AG20443 (cell line): ENCODE data around the gene HIC2.
"Not testable (repeated sequence)": the region's sequence is repeated elsewhere in the genome, so short reads cannot be mapped to it uniquely, and the experiment has no call there.

Source experiments
- DNase-seq: peaks from one replicate; pipeline ENCODE4 v3.0.0; 2012; ENCODE audit warnings: low spot score, mixed read lengths

The HIC2 gene

GRCh38 chr22:21435998-21436810 is 19.0 kb downstream of the HIC2 start:
- not testable (repeated sequence) for DNase-seq

GRCh38 chr22:21438013-21438412 is 20.8 kb downstream of the HIC2 start:
- DNase-seq, result not testable (repeated sequence)

- not testable (repeated sequence) for DNase-seq
These were observed 23.0 kb downstream of the HIC2 start for GRCh38 chr22:21440018-21440636.

- not testable (repeated sequence) for DNase-seq
These were observed 23.5 kb downstream of the HIC2 start for GRCh38 chr22:21440676-21441075.

GRCh38 chr22:21441170-21441569 is 24.0 kb downstream of the HIC2 start:
- not testable (repeated sequence) for DNase-seq

- DNase-seq, result not testable (repeated sequence)
These were observed 25.0 kb downstream of the HIC2 start for GRCh38 chr22:21442123-21442522.

GRCh38 chr22:21442646-21443045 is 25.5 kb downstream of the HIC2 start:
- DNase-seq, result not testable (repeated sequence)

- DNase-seq, result no peak
These were observed 26.0 kb downstream of the HIC2 start for GRCh38 chr22:21443057-21443734.

- DNase-seq, result no peak
These were observed 26.7 kb downstream of the HIC2 start for GRCh38 chr22:21443735-21444421.

- DNase-seq, result no peak
These were observed 27.7 kb downstream of the HIC2 start for GRCh38 chr22:21444701-21445436.

GRCh38 chr22:21445437-21446127 is 28.4 kb downstream of the HIC2 start:
- DNase-seq, result no peak

GRCh38 chr22:21446128-21446826 is 29.1 kb downstream of the HIC2 start:
- no peak for DNase-seq

GRCh38 chr22:21446827-21447690 is 29.9 kb downstream of the HIC2 start:
- DNase-seq, result no peak

GRCh38 chr22:21447694-21448402 is 30.7 kb downstream of the HIC2 start:
- no peak for DNase-seq

- no peak for DNase-seq
These were observed 31.7 kb downstream of the HIC2 start for GRCh38 chr22:21448627-21449416.

GRCh38 chr22:21449531-21450319 is 32.6 kb downstream of the HIC2 start:
- DNase-seq, result no peak

- no peak for DNase-seq
These were observed 33.2 kb downstream of the HIC2 start for GRCh38 chr22:21450320-21450831.
